RPMI8226 (cell line): ENCODE data around the gene MYG1.
"Not testable (repeated sequence)": the region's sequence is repeated elsewhere in the genome, so short reads cannot be mapped to it uniquely, and the experiment has no call there.

Experiments used
- DNase-seq: peaks from one replicate; pipeline ENCODE4 v3.0.0-alpha.2; 2015

MYG1 gene

DNA sequence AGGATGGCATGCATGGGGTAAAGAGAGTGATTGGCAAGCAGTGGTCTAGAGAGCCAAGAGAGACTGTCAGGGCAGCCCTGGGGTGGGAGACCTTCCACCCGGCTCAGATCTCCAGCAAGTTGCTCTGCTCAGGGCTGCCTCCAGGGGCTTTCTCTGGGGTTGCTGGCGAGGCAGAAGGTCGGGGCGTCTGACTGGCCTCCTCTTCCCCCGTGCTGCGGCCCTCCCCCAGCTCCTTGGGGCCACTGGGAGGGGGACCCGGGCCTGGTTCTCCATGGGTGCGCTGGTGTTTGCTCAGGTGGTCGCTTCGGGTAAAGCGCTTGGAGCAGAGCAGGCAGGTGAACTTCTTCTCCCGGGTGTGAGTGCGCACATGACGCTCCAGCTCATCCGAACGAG lies 28.5 kb downstream of the MYG1 start:
- DNase-seq = no peak

DNA sequence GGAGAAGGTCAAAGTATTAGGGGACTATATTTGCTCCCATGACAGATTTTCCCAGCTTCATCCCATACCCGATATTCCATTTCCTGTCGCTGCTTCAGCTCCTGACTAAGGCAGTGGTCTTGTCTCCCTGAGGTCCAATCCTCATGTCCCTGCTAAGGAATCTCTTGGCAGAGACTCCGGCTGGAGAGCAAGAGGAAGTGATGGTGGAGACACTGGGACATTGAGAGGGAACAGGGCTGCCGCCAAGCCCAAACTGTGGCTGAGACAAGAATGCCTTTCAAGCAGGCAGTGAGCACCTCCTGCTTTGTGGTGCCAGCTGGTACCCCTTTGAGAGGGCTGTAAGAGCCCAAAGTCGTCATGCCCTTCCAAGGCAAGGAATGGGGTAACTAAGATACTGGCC lies 31.2 kb downstream of the MYG1 start:
- no peak for DNase-seq

- DNase-seq = not testable (repeated sequence)
These were observed 32.8 kb downstream of the MYG1 start for GRCh38 chr12:53332339-53332738.

DNA sequence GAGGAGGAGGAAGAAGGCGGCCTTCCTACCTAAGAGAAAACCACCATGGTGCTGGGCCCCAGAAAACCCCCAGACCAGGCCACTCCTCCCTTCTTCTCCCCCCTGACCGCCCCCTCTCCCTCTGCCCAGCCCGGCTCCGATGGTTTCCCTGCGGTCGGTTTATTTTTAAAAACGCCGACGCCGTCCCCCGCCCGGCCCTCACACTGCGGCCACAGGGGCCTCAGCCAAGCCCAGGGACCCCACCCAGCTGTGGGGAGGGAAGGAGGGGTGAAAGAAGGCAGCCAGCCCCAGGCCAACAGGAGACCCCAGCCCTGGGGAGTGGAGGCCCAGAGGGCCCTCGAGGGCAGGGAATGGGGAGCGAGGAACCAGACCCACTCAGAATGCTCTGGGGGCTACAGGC lies 33.2 kb downstream of the MYG1 start:
- no peak for DNase-seq

DNA sequence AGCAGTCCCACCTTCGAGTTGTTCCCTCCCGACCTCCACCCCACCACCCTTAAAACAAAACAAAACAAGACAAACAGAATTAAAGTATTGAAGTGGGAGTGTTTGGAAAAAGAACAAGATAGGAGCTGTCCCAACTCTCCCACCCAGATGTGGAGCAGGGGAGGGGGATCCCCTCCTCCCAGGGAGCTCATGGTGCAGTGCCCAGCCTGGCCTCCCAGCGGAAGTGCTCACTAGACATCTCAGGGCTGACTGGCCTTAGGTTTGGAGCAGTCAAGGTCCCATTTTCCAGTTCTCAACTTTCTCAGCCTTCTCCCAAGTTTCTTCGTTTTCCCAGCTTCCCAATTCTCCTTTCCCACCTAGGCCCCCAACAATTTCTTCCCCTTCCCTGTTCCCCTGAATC lies 33.8 kb downstream of the MYG1 start:
- DNase-seq = no peak

- DNase-seq = no peak
These were observed 34.4 kb downstream of the MYG1 start for GRCh38 chr12:53333845-53334244.

DNA sequence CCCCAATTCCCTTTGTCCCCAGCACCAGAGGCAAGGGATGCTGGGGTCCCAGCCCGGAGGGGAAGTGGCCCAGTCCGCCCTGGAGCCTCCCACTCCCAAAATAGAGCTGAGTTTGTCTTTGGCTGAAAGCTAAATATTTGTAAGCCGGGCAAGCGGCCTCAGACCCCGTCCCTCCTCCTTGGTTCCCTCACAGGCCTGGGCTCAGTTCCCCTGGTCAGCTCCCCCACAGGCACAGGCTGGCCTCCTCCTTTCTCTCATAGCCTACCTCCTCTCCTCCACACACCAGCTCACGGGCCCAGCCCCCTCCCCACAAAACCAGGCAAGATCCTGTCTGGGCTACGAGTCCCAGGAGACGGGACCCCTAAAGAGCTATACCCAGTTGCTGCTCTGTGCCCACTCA lies 35.3 kb downstream of the MYG1 start:
- no peak for DNase-seq

- no peak for DNase-seq
These were observed 36.7 kb downstream of the MYG1 start, which contains the start of gene SP7 for GRCh38 chr12:53336181-53336681. Gene SP7 (minus strand): TSS chr12:53336354. CDS start chr12:53335646, 708 bp downstream.

- no peak for DNase-seq
These were observed 38.5 kb downstream of the MYG1 start for GRCh38 chr12:53338017-53338416.

- DNase-seq = no peak
These were observed 39.4 kb downstream of the MYG1 start for GRCh38 chr12:53338916-53339315.

GRCh38 chr12:53340398-53340797 lies 40.9 kb downstream of the MYG1 start:
- no peak for DNase-seq

GRCh38 chr12:53343449-53343848 lies 44.0 kb downstream of the MYG1 start:
- no peak for DNase-seq

GRCh38 chr12:53343969-53344368 lies 44.5 kb downstream of the MYG1 start:
- no peak for DNase-seq

GRCh38 chr12:53344487-53344823 lies 45.0 kb downstream of the MYG1 start:
- DNase-seq = no peak

GRCh38 chr12:53344824-53345485 lies 45.5 kb downstream of the MYG1 start:
- DNase-seq = peak; percentile 81

GRCh38 chr12:53345486-53346188 lies 46.1 kb downstream of the MYG1 start:
- no peak for DNase-seq

- DNase-seq = no peak
These were observed 47.0 kb downstream of the MYG1 start for GRCh38 chr12:53346491-53346890.

DNA sequence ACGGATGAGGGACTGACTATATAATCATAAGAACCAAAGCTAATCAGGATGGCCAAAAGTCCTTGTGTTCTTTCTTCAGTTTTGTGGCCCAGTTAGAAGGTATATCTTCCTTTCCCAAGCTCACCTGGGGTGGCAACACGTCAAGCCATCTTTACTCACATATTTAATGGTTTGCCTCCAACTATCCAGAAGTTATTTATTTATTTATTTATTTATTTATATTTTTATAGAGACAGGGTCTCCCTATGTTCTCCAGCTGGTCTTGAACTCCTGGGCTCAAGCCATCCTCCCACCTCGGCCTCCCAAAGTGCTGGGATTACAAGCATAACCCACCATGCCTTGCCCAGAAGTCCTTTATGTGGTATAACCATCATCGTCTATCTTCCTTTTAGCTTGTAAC lies 48.4 kb downstream of the MYG1 start:
- DNase-seq = no peak

- DNase-seq = peak; percentile 85
These were observed 53.1 kb downstream of the MYG1 start for GRCh38 chr12:53352331-53353256.

DNA sequence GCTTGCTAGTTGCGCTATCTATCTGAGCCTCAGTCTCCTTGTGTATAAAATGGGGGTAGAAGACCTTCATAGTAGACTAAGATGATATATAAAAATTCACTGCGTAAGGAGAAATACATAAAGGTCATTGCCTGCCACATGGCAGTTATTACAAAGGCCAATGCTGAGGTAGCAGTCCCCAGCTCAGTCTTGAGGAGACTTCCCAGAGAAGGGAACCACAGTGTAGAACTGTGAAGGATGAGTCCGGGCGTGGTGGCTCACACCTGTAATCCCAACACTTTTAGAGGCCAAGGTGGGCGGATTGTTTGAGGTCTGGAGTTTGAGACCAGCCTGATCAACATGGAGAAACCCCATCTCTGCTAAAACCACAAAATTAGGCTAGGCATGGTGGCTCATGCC lies 53.8 kb downstream of the MYG1 start:
- DNase-seq = no peak

DNA sequence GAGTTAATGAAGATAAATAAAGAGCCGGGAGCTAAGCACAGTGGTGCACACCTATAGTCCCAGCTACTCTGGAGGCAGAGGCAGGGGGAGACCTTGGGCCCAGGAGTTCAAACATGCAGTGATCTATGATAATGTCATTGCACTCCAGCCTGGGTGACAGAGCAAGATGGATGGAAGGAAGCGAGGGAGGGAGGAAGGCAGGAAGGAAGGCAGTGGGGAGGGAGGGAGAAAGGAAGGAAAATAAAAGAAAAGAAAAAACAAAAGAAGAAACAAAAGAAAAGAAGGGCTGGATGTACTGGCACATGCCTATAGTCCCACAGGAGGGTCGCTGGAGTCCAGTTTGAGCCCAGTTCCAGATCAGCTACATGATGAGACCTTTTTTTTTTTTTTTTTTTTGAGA lies 55.6 kb downstream of the MYG1 start:
- DNase-seq = no peak
